ENCODE measurements around the gene EFHB.

DNA sequence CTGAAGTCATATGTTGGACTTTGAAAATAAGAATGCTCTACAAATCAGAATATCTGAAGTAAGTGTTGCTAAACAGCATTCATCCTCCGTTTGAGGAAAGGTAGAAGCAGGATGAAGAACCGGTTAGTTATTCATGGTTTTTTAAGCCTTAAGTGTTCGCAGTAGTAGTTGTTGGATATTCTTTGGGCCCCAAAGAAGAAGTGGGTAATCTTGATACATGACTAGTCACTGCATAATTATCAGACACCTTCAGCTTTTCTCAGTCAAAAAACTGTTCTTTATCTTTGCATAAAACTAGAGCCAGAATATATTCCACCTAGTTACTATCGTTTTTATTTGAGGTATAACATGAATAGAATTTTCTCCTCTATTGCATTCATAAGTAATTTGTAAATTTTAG, 26.7 kb upstream of the EFHB start:
- no peak for TF ChIP-seq CTCF (IDR thresholded peaks at IDR 0.05)
- TF ChIP-seq POLR2A (IDR thresholded peaks at IDR 0.05), result no peak

Data from heart left ventricle (tissue), 13 donors.